Fibroblast of skin of abdomen (primary cell): ENCODE measurements around the gene FLT3. TPM values are rescaled to one million over a fixed set of nuclear protein-coding genes. Genes with fewer than 3 reads are reported as not detected.
"Not testable (repeated sequence)": the region's sequence is repeated elsewhere in the genome, so short reads cannot be mapped to it uniquely, and the experiment has no call there.

Experiments
- DNase-seq: peaks from one replicate; pipeline ENCODE4 v3.0.0-alpha.2; 2013
- polyA plus RNA-seq, 2 experiments: library from polyadenylated mRNA; unstranded; fragments of 120-200 nt; gene quantifications; one replicate each; pipeline ENCODE4 v1.2.1, GENCODE V29; 2013; ENCODE audit not compliant: insufficient read length in 2 of 2

FLT3 gene
- not detected for polyA plus RNA-seq (2013, experiment 1 of 2; ENCODE audit: insufficient read length)
- polyA plus RNA-seq (2013, experiment 2 of 2; ENCODE audit: insufficient read length): not detected

- peak; percentile 22 for DNase-seq
These were observed at the start of gene FLT3 for GRCh38 chr13:28100150-28101121. Gene FLT3, minus strand, starts transcription at chr13:28100576. Its CDS starts 66 bp downstream, at chr13:28100510.

GRCh38 chr13:28147495-28147894 lies 47.1 kb upstream of the FLT3 start:
- peak; percentile 23 for DNase-seq

GRCh38 chr13:28145049-28145448 lies 44.7 kb upstream of the FLT3 start:
- no peak for DNase-seq

GRCh38 chr13:28141542-28141941 lies 41.2 kb upstream of the FLT3 start:
- not testable (repeated sequence) for DNase-seq

GRCh38 chr13:28140433-28141125 lies 40.2 kb upstream of the FLT3 start:
- no peak for DNase-seq

GRCh38 chr13:28138756-28139470 lies 38.5 kb upstream of the FLT3 start:
- DNase-seq: peak; percentile 92

GRCh38 chr13:28138012-28138755 lies 37.8 kb upstream of the FLT3 start, which contains the start of gene PAN3:
Gene PAN3, plus strand, starts transcription at chr13:28138545. Its CDS starts 113 bp downstream, at chr13:28138658.
- DNase-seq: peak; percentile 90

GRCh38 chr13:28137596-28137995 lies 37.2 kb upstream of the FLT3 start:
- no peak for DNase-seq

GRCh38 chr13:28136916-28137315 lies 36.5 kb upstream of the FLT3 start:
- DNase-seq: no peak

- DNase-seq: no peak
These were observed 31.3 kb upstream of the FLT3 start for GRCh38 chr13:28131646-28132045.

GRCh38 chr13:28129911-28130693 lies 29.7 kb upstream of the FLT3 start:
- DNase-seq: no peak

GRCh38 chr13:28128926-28129325 lies 28.6 kb upstream of the FLT3 start:
- DNase-seq: no peak

- no peak for DNase-seq
These were observed 27.7 kb upstream of the FLT3 start for GRCh38 chr13:28128030-28128429.

- DNase-seq: no peak
These were observed 20.8 kb upstream of the FLT3 start for GRCh38 chr13:28121224-28121623.

- DNase-seq: no peak
These were observed 19.9 kb upstream of the FLT3 start for GRCh38 chr13:28120317-28120716.

- DNase-seq: no peak
These were observed 17.5 kb upstream of the FLT3 start for GRCh38 chr13:28117689-28118377.

- DNase-seq: no peak
These were observed 16.4 kb upstream of the FLT3 start for GRCh38 chr13:28116736-28117135.

- no peak for DNase-seq
These were observed 10.0 kb upstream of the FLT3 start for GRCh38 chr13:28110414-28110813.

- no peak for DNase-seq
These were observed 6.6 kb upstream of the FLT3 start for GRCh38 chr13:28106976-28107375.

- not testable (repeated sequence) for DNase-seq
These were observed 1.5 kb upstream of the FLT3 start for GRCh38 chr13:28101886-28102285.
